Endometrial microvascular endothelial cells (primary cell): ENCODE measurements around the gene PHF2. TPM values are rescaled to one million over a fixed set of nuclear protein-coding genes. Genes with fewer than 3 reads are reported as not detected.

Experiments used
- in situ Hi-C: cut with HindIII; loops from 2 replicates; pipeline ENCODE4 v1.10.0; 2017; ENCODE audit warnings: low sequenced_read_pairs, low pct_unique_long_range_greater_than_20kb; ENCODE audit errors: inconsistent ontology term
- total RNA-seq: library from RNA; depleted of rRNA; stranded (reverse); fragments of >200 nt; gene quantifications from one replicate; pipeline ENCODE4 v1.2.3, GENCODE V29; 2015; ENCODE audit errors: inconsistent ontology term

PHF2 gene
- 10.5 TPM for total RNA-seq

- in situ Hi-C loops, result no loop called here
Measured at GRCh38 chr9:93576258-93577077, at the start of gene PHF2. PHF2 (plus strand) TSS chr9:93576584; CDS start chr9:93576774, 190 bp downstream.

GRCh38 chr9:93531374-93531773 lies 45.0 kb upstream of the PHF2 start:
- in situ Hi-C loops, result no loop called here

DNA sequence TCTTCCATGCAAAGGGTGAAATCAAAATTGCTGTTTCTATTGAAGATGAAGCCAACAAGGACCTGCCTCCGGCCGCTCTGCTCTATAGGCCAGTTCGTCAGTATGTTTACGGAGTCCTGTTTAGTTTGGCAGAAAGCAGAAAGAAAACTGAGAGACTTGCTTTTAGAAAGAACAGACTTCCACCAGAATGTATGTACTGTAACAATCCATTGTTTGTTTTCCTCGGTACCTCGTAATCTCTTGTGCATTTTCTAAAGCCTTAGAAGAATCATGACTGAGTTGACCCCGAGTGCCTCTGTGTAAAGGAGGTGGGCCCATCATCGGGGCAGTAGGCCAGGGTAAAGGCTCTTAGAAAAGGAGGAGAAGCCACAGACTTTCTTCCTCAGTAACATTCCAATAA lies 44.2 kb upstream of the PHF2 start:
- in situ Hi-C loops, result no loop called here

- in situ Hi-C loops, result no loop called here
Measured at GRCh38 chr9:93533863-93534262, 42.5 kb upstream of the PHF2 start.

GRCh38 chr9:93536167-93536566 lies 40.2 kb upstream of the PHF2 start:
- in situ Hi-C loops, result no loop called here

- in situ Hi-C loops, result no loop called here
Measured at GRCh38 chr9:93536874-93537273, 39.5 kb upstream of the PHF2 start.

GRCh38 chr9:93540305-93540704 lies 36.1 kb upstream of the PHF2 start:
- in situ Hi-C loops, result no loop called here

DNA sequence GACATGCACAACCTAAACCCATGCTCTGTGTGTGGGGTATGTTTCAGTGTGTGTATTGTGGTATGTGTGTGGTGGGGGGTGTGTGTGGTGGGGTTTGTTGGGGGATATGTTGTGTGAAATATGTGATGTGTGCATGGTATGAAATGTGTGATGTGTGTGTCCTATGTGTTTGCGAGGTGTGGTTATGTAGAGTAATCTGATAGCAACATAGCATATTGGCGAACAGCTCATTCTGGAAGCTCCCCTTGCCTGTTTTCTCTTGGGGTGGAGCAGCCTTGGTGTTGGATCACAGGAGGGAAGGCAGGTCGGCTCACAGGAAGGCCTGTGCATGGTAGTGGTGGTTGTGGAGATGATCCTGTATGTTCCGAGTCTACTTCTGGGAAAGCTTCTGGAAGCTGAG lies 35.4 kb upstream of the PHF2 start:
- in situ Hi-C loops, result no loop called here

GRCh38 chr9:93541581-93542349 lies 34.6 kb upstream of the PHF2 start:
- in situ Hi-C loops, result no loop called here

DNA sequence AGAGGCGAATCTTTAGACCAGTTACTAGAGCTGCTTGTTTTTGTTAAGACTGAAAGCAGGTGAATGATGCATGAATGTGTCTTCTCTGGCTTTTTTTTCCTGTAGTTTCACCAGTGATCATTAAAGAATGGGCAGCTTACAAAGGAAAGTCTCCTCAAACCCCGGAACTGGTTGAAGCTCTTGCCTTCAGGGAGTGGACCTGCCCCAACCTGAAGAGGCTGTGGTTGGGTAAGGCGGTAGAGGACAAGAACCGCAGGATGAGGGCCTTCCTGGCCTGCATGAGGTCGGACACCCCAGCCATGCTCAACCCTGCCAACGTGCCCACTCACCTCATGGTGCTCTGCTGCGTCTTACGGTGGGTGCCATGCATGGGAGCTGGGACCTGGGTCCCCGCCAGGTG lies 33.3 kb upstream of the PHF2 start:
- in situ Hi-C loops, result no loop called here

DNA sequence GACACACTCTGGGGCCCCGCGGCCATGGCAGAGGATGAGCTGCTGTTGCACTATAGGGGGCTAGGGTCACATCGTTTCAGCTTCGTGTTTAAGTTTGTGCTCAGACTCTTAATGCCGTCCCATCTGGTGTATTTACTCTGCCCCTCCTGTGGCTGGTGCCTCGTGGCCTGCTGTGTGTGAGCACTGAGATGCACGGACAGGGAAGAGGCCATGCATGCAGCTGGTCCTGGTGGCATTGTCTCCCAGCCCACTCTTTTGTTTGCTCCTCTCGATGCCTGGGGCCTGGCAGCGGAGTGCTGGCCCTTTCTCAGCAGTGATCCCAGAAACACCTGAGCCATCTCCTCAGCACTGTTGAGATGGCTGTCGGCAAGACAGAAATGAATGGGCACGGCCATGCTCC lies 30.0 kb upstream of the PHF2 start:
- in situ Hi-C loops, result no loop called here

GRCh38 chr9:93549611-93550010 lies 26.8 kb upstream of the PHF2 start:
- in situ Hi-C loops, result no loop called here

DNA sequence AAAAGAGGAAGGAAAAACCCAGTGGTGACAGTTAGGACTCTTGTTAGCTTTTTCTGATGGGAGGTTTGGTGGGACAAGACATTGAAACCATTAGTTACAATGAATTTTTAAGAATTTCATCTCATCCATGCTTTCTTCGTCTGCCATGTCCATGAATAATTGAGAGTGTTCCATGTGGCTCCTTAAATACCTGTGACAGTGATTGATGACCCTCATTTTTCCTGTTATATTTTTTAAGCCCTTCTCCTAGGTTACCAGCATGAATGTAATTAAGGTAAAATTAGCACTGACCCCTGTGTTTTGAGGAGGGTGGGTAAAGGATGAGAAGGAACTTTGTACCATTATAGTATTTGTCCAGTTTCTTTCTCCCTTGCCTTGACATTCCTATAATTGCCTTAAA lies 23.5 kb upstream of the PHF2 start:
- in situ Hi-C loops, result no loop called here

DNA sequence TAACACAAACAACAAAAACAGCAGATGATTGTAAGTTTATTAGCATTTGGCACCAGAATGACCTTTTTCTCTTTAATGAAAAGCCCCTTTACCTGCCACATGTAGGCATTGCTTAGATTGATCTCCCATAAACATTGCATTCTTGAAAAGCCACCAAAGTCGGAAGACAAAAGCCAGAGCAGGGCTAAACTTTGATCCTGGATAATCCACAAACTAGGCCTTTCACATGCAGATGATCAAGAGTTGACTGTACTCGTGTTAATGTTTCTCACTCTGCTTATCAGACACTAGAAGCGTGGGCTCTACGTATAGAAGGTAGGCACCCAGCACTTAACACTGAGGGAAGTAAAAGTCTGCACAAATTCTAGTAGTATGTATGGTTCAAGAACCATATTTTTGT lies 21.0 kb upstream of the PHF2 start:
- in situ Hi-C loops, result no loop called here

DNA sequence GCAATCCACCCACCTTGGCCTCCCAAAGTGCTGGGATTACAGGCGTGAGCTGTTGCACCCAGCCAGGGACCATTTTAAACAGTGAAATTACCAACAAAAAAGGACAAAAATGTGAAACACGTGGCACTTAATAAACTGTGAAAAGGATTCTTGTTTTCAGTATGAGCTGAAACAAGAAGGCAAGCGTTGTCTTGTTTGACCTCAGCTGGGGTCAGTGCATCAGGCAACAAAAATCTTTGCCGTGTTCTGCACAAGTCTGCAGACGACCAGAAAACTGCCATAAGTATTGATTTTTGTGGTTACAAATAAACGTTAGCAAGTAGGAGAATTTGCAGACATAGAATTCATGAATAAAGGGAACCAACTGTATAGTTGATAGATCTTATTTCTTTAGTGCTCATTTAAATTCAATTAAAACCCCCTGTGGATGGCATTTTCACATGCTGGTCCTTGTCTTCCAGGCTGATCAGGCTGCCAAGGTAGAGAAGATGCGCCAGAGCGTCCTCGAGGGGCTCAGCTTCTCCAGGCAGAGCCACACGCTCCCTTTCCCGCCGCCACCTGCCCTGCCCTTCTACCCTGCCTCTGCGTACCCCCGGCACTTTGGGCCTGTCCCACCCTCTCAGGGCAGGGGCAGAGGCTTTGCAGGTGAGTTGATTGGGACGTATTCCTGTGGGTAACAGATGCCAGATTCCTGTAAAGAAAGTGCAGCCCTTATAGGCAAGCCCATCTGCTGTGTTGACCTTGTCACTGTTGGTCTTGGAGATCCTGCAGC lies 18.8 kb upstream of the PHF2 start:
- in situ Hi-C loops, result no loop called here

DNA sequence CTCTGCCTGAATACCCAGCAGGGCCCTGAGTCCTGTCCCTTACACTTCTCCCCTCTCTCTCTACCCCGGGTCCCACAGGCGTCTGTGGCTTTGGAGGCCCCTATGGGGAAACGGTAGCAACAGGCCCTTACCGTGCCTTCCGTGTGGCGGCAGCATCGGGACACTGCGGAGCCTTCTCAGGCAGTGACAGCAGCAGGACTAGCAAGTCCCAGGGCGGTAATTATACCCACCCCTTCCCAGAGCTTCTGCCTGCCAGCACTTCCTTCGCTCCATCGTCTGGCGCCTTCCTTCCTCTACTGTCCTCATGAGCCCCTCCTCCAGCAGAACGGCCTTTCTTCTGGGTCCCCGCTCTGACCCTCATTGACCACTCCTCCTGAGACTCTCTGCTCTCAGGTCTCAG lies 17.9 kb upstream of the PHF2 start:
- in situ Hi-C loops, result no loop called here

- in situ Hi-C loops, result no loop called here
Measured at GRCh38 chr9:93560991-93561390, 15.4 kb upstream of the PHF2 start.

DNA sequence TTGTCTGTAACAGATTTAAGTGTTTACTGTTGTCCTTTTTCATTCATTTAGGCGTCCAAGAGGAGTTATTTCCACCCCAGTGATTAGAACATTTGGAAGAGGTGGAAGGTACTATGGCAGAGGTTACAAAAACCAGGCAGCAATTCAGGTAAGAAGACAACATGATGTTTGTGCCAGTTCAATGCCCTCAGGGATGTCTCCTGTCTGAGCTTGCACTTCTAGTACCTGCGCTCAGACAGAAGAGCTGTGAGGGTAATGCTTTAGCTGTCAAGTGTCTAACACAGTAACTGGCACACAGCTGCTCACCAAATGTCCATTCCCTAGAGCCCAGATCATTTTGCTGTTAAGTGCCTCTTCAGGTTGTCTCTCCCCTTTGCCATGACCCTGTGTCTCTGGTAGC lies 14.2 kb upstream of the PHF2 start:
- in situ Hi-C loops, result no loop called here

DNA sequence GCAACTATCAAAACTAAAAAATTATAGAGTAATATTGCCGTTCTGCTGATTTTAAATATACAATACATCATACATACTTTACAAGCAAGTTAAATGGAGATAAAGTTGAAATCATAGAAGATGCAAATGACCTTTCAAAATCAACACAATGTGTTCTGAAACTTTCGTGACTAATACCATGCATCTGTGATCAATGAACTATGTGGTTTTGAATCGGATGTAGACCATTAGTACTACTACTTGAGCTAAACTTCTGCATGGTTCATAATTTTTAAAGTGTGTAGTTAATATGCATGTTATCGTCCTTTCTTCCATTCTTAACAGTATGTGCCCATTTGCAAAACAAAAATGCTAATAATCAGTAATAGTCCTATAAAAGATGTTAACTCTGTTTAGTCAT lies 11.3 kb upstream of the PHF2 start:
- in situ Hi-C loops, result no loop called here
